Effector memory CD8-positive, alpha-beta T cell (primary cell): Measurements from ENCODE around the gene LOXL1.

Experiments used
- ATAC-seq: fragments of 150-1000 bp; cut with Tn5 transposase; replicated peaks from 2 replicates; pipeline ENCODE4 v1.10.0; 2021; ENCODE audit warnings: mild to moderate bottlenecking, moderate library complexity
- DNase-seq, 3 experiments: peaks; one replicate each; pipeline ENCODE4 v3.0.0; 2021
- H3K27ac Mint-ChIP-seq, 2 donors: one replicate each; pipeline ENCODE4 v1.8.0; 2022; ENCODE audit warnings: mild to moderate bottlenecking in 2 of 2, mixed read lengths in 2 of 2, moderate library complexity in 2 of 2
- H3K27me3 Mint-ChIP-seq, 2 donors: one replicate each; pipeline ENCODE4 v1.8.0; 2022; ENCODE audit warnings: mixed read lengths in 2 of 2
- H3K36me3 Mint-ChIP-seq: one replicate; pipeline ENCODE4 v1.8.0; 2022; ENCODE audit warnings: mild to moderate bottlenecking, moderate library complexity, mixed read lengths; ENCODE audit not compliant: insufficient read depth
- H3K4me1 Mint-ChIP-seq, 2 donors: one replicate each; pipeline ENCODE4 v1.8.0; 2022; ENCODE audit warnings: low read depth in 2 of 2, mixed read lengths in 2 of 2
- H3K4me3 Mint-ChIP-seq, 2 donors: one replicate each; pipeline ENCODE4 v1.8.0; 2022; ENCODE audit warnings: mild to moderate bottlenecking in 2 of 2, mixed read lengths in 2 of 2, moderate library complexity in 2 of 2
- H3K9me3 Mint-ChIP-seq, 2 donors: one replicate each; pipeline ENCODE4 v1.8.0; 2022; ENCODE audit warnings: mixed read lengths in 2 of 2

The LOXL1 gene

GRCh38 chr15:73982222-73982962 is 56.1 kb downstream of the LOXL1 start:
- Mint-ChIP-seq H3K27ac (peak overlapping the region in 1 of 2 donors; percentile 16), H3K4me3 (no peak overlapping the region), H3K36me3 (peaks cover 12% of the 10 kb centered on the region), H3K4me1 (peaks cover 1 to 4% of the 10 kb centered on the region in 2 donors), H3K27me3 (peaks cover 11 to 13% of the 10 kb centered on the region in 2 donors), H3K9me3 (no peaks in the 10 kb centered on the region)
- DNase-seq = no peak
- peak; percentile 32 for ATAC-seq

GRCh38 chr15:73983211-73983727 is 57.0 kb downstream of the LOXL1 start:
- Mint-ChIP-seq H3K9me3 (no peaks in the 10 kb centered on the region), H3K36me3 (peaks cover 12% of the 10 kb centered on the region), H3K4me3 (no peak overlapping the region), H3K27ac (no peak overlapping the region), H3K4me1 (peaks cover 1 to 4% of the 10 kb centered on the region in 2 donors), H3K27me3 (peaks cover 6% of the 10 kb centered on the region in 2 donors)
- DNase-seq (no peak), ATAC-seq (no peak)

- Mint-ChIP-seq H3K27ac (peak overlapping the region in 1 of 2 donors; percentile 51), H3K4me1 (peaks cover 1 to 4% of the 10 kb centered on the region in 2 donors), H3K27me3 (peaks cover 3 to 4% of the 10 kb centered on the region in 2 donors), H3K4me3 (no peak overlapping the region), H3K36me3 (peaks cover 12% of the 10 kb centered on the region), H3K9me3 (no peaks in the 10 kb centered on the region)
- ATAC-seq (no peak), DNase-seq (no peak)
These were observed 57.5 kb downstream of the LOXL1 start for GRCh38 chr15:73983773-73984172.

DNA sequence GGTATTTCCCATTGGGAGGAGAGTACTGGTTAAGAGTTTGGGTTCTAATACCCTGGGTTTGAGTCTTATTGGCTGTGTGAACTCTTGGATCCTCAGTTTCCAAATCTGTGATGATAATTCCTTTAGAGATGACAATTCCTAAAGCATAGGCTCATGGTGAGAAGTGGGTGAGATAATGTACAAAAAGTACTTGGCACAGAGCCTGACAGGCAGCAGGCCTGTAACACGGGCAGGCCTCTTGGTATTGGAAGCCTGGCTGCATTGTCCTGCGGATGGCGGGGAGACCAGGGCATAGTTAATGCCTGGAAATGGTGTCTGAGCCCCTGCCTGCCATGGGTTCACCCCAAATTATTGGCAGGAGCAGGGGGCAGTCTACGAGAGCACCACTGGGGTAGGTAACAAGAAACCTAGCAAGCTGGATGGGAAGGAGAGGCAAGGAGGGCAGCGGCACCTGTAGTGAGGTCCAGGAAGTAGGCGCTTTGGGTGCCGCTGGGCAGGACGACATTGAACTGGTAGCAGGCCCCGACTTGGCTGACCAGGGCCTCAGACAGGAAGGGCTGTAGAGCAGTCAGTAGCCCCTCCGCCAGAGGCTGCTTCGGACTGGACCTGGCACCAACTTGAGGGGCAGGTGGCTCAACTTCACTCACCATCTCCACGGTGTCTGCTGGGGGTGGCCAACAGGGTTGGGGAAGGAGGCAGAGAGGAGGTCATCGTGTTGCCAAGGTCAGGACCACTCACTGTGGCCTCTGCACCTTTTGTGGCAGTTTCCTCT is 58.1 kb downstream of the LOXL1 start:
- Mint-ChIP-seq H3K9me3 (no peaks in the 10 kb centered on the region), H3K27ac (peak overlapping the region in 1 of 2 donors; percentile 51), H3K4me3 (no peak overlapping the region), H3K27me3 (no peaks in the 10 kb centered on the region), H3K4me1 (peaks cover 1 to 4% of the 10 kb centered on the region in 2 donors), H3K36me3 (peaks cover 12% of the 10 kb centered on the region)
- DNase-seq (no peak), ATAC-seq (no peak)

GRCh38 chr15:73985101-73985873 is 59.0 kb downstream of the LOXL1 start:
- Mint-ChIP-seq H3K9me3 (no peaks in the 10 kb centered on the region), H3K4me3 (no peak overlapping the region), H3K36me3 (peaks cover 12% of the 10 kb centered on the region), H3K27me3 (no peaks in the 10 kb centered on the region), H3K27ac (no peak overlapping the region), H3K4me1 (peaks cover 1 to 4% of the 10 kb centered on the region in 2 donors)
- DNase-seq = no peak
- ATAC-seq = no peak

DNA sequence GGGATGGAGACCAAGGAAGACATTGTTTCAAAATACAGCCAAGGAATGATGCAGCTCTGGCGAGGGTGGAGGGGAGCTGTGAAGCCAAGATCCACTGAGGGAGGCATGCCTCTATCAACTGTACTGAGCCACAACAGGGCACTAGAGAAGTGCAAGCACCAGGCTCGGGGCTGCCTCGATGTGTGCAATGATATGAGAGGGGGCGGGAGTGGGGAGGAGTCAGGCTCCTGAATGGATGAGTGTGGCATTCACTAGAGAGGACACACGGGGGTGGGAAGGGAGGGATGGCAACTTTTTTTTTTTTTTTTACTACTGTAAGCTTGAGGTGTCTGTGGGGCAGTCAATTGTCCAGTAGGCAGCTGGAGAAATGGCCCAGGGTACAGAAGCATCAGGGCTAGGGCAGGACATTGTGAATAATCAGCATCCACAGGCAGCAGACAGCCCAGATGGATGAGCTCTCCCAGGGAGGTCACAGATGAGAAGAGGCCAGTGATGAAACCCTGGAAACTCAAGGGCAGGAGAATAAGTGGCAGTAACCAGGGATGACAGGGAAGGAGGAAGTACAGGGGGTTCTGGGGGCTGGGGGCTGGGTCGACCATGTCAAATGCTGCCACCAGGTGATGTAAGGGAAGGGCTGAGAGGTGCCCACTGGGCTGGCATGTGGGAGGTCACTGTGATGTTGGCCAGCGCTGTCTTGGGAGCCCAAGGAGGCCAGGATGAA is 60.0 kb downstream of the LOXL1 start:
- no peaks in the 10 kb centered on the region for H3K27me3 Mint-ChIP-seq
- no peak overlapping the region for H3K4me3 Mint-ChIP-seq
- no peak overlapping the region for H3K27ac Mint-ChIP-seq
- H3K4me1 Mint-ChIP-seq = peaks cover 2 to 4% of the 10 kb centered on the region in 2 donors
- peaks cover 12% of the 10 kb centered on the region for H3K36me3 Mint-ChIP-seq
- DNase-seq = no peak
- H3K9me3 Mint-ChIP-seq = no peaks in the 10 kb centered on the region
- no peak for ATAC-seq

DNA sequence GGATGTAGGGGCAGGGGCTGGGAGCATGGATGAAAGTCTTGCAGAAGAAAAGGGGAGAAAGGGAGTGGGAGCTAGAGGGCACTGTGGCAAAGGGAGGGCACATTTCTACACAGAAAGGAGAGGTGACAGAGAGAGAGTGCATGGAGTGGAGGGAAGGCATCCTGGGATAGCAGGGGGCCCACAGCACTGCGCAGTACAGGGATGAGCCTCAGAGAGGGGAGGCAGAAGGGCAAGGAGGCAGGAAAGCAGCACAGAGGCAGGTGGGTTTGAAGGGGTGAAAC is 60.5 kb downstream of the LOXL1 start:
- ATAC-seq (no peak), DNase-seq (no peak)
- no peak overlapping the region for H3K4me3 Mint-ChIP-seq

DNA sequence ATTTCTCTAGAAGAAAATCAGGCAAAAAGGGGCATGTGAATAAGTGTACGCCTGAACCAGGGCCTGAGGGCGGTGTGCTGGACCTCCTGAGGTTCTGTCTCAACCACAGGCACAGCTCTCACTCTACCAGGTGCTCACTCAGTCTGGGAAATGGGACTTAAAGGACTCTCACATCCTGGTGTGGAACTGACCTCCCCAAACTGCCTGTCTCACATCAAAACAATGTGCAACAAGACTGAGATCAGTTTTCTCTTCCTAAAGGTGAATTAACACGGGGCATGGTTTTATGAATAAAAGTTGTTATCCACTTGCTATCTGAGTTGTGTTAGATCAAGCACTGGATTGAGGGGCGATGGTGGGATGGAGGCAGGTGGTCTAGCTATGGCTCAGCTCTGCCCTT is 61.0 kb downstream of the LOXL1 start:
- Mint-ChIP-seq H3K36me3 (peaks cover 12% of the 10 kb centered on the region), H3K27me3 (no peaks in the 10 kb centered on the region), H3K27ac (no peak overlapping the region), H3K4me1 (peaks cover under 1 to 2% of the 10 kb centered on the region in 2 donors), H3K4me3 (no peak overlapping the region), H3K9me3 (no peaks in the 10 kb centered on the region)
- ATAC-seq (no peak), DNase-seq (no peak)

More for the DNA sequence above, 60.5 kb downstream of the LOXL1 start:
- Mint-ChIP-seq H3K27me3 (no peaks in the 10 kb centered on the region), H3K36me3 (peaks cover 12% of the 10 kb centered on the region), H3K4me1 (peaks cover 4% of the 10 kb centered on the region in 2 donors), H3K27ac (no peak overlapping the region), H3K9me3 (no peaks in the 10 kb centered on the region)

- Mint-ChIP-seq H3K27ac (peak overlapping the region in 1 of 2 donors; percentile 10), H3K4me1 (peaks cover 6 to 7% of the 10 kb centered on the region in 2 donors)
- no peak for ATAC-seq
These were observed 61.6 kb downstream of the LOXL1 start for GRCh38 chr15:73987681-73988444.

GRCh38 chr15:73988445-73988969 is 62.2 kb downstream of the LOXL1 start:
- no peaks in the 10 kb centered on the region for H3K27me3 Mint-ChIP-seq
- H3K27ac Mint-ChIP-seq = no peak overlapping the region
- no peak for ATAC-seq
- no peak for DNase-seq
- peaks cover 12% of the 10 kb centered on the region for H3K36me3 Mint-ChIP-seq
- H3K4me3 Mint-ChIP-seq = no peak overlapping the region
- H3K9me3 Mint-ChIP-seq = no peaks in the 10 kb centered on the region
- H3K4me1 Mint-ChIP-seq = peaks cover 6 to 8% of the 10 kb centered on the region in 2 donors

More at GRCh38 chr15:73987681-73988444, 61.6 kb downstream of the LOXL1 start:
- H3K4me3 Mint-ChIP-seq = no peak overlapping the region
- no peaks in the 10 kb centered on the region for H3K27me3 Mint-ChIP-seq
- no peak for DNase-seq
- peaks cover 12% of the 10 kb centered on the region for H3K36me3 Mint-ChIP-seq
- no peaks in the 10 kb centered on the region for H3K9me3 Mint-ChIP-seq

- H3K27ac Mint-ChIP-seq = no peak overlapping the region
- peaks cover 7% of the 10 kb centered on the region for H3K36me3 Mint-ChIP-seq
- no peak overlapping the region for H3K4me3 Mint-ChIP-seq
- no peaks in the 10 kb centered on the region for H3K9me3 Mint-ChIP-seq
- ATAC-seq = no peak
- no peak for DNase-seq
- H3K4me1 Mint-ChIP-seq = peaks cover 12 to 13% of the 10 kb centered on the region in 2 donors
- H3K27me3 Mint-ChIP-seq = no peaks in the 10 kb centered on the region
These were observed 62.9 kb downstream of the LOXL1 start for GRCh38 chr15:73989001-73989798.
